Activated naive CD8-positive, alpha-beta T cell treated with anti-CD3 and anti-CD28 coated beads, Interleukin-2, amount 50 U/mL, for 16 hours (primary cell): ENCODE data around the gene TENM3.
"Not testable (repeated sequence)": the region's sequence is repeated elsewhere in the genome, so short reads cannot be mapped to it uniquely, and the experiment has no call there.

Experiments used
- DNase-seq: peaks from one replicate; pipeline ENCODE4 v3.0.0-alpha.2; 2020; ENCODE audit warnings: low read depth, low spot score

The TENM3 gene

GRCh38 chr4:182228991-182229577 lies 14.1 kb upstream of the TENM3 start:
- DNase-seq = no peak

- no peak for DNase-seq
Observed at GRCh38 chr4:182230256-182230655, 12.9 kb upstream of the TENM3 start.

- no peak for DNase-seq
Observed at GRCh38 chr4:182231080-182231479, 12.1 kb upstream of the TENM3 start.

GRCh38 chr4:182231496-182231895 lies 11.7 kb upstream of the TENM3 start:
- DNase-seq = no peak

- DNase-seq = no peak
Observed at GRCh38 chr4:182233310-182234090, 9.7 kb upstream of the TENM3 start.

GRCh38 chr4:182235021-182235795 lies 8.0 kb upstream of the TENM3 start:
- no peak for DNase-seq

GRCh38 chr4:182236186-182236585 lies 7.0 kb upstream of the TENM3 start:
- DNase-seq = no peak

- DNase-seq = not testable (repeated sequence)
Observed at GRCh38 chr4:182237010-182237409, 6.2 kb upstream of the TENM3 start.

GRCh38 chr4:182238355-182238931 lies 4.8 kb upstream of the TENM3 start:
- no peak for DNase-seq

- DNase-seq = no peak
Observed at GRCh38 chr4:182240161-182241130, 2.8 kb upstream of the TENM3 start.

GRCh38 chr4:182242260-182242659 lies 942 bp upstream of the TENM3 start:
- not testable (repeated sequence) for DNase-seq

- no peak for DNase-seq
Observed at GRCh38 chr4:182242787-182243186, 415 bp upstream of the TENM3 start.

GRCh38 chr4:182245041-182245440 lies 1.8 kb downstream of the TENM3 start:
- no peak for DNase-seq

- DNase-seq = no peak
Observed at GRCh38 chr4:182245541-182246215, 2.5 kb downstream of the TENM3 start.

GRCh38 chr4:182246401-182247205 lies 3.4 kb downstream of the TENM3 start:
- DNase-seq = no peak

- no peak for DNase-seq
Observed at GRCh38 chr4:182248295-182248694, 5.1 kb downstream of the TENM3 start.

GRCh38 chr4:182250446-182250845 lies 7.2 kb downstream of the TENM3 start:
- DNase-seq = no peak

GRCh38 chr4:182251116-182251515 lies 7.9 kb downstream of the TENM3 start:
- DNase-seq = no peak

GRCh38 chr4:182252220-182252619 lies 9.0 kb downstream of the TENM3 start:
- DNase-seq = no peak
